ENCODE measurements around the gene ATP13A3. TPM values are rescaled to one million over a fixed set of nuclear protein-coding genes. Genes with fewer than 3 reads are reported as not detected.

Gene ATP13A3
- total RNA-seq, 2 experiments from 2014 or later, result 79.5 to 84.5 TPM

GRCh38 chr3:194384569-194385001, 102.2 kb downstream of the ATP13A3 start:
- no TSS peak for BruUV-seq (replicated peaks)
- no peak for DNase-seq (ENCODE audit: low spot score)
- no peaks in the 10 kb centered on the region for H3K36me3 ChIP-seq (ENCODE audit: insufficient read depth, low read length)
- H4K20me1 ChIP-seq (ENCODE audit: insufficient read depth, low read length), result no peaks in the 10 kb centered on the region
- no peaks in the 10 kb centered on the region for H3K9me2 ChIP-seq (ENCODE audit: insufficient read depth, low read length)
- no peak overlapping the region for H2AFZ ChIP-seq (ENCODE audit: low read length)
- no peak overlapping the region for H3K4me3 ChIP-seq (ENCODE audit: low read depth, low read length, poor library complexity, severe bottlenecking)
- TF ChIP-seq EZH2phosphoT487 (IDR thresholded peaks at IDR 0.05; ENCODE audit: borderline replicate concordance, low read depth, low read length), result no peak
- TF ChIP-seq CTCF (conservative IDR thresholded peaks at IDR 0.05; ENCODE audit: low read length), result no peak
- H3K9me3 ChIP-seq (ENCODE audit: low read length), result no peaks in the 10 kb centered on the region
- ChIA-PET POLR2A (interaction anchor here (0.6 kb wide), 1 partner anchor 14 kb away, joined by 3 read pairs; no protein-coding TSS in a partner anchor), CTCF (ENCODE audit: unreplicated experiment) (no interaction called here)
- H3K4me2 ChIP-seq (ENCODE audit: low read length), result no peak overlapping the region
- no peak overlapping the region for H3K27ac ChIP-seq (ENCODE audit: low read depth, low read length, poor library complexity, severe bottlenecking)
- H3K4me1 ChIP-seq (ENCODE audit: insufficient read depth, low read length, poor library complexity, severe bottlenecking), result no peaks in the 10 kb centered on the region
- H3K79me2 ChIP-seq (ENCODE audit: insufficient read depth, low read depth, low read length), result no peaks in the 10 kb centered on the region
- intact Hi-C loops (cut with micrococcal nuclease; ENCODE audit: unreplicated experiment), result no loop called here

DNA sequence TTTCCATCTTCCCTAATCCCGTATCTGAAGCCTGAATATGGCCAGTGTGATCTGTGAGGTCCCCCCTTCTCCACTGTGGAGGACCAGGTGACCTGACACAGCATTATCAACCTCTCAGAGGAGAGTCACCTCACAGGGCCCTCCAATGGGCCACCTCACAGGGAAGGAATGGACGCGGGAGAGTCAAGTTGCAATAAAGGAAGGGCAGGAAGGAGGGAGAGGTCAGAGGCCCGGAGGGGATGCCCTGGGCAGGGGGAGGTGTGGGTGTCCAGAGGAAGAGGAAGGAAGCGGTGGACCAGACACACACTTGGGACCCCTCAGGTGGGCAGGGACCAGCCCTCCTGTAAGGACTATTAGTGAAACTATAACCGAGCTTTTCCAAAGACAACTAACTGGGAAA, 102.6 kb downstream of the ATP13A3 start:
- Histone ChIP-seq H3K9me3 (ENCODE audit: low read length) (no peaks in the 10 kb centered on the region), H4K20me1 (ENCODE audit: insufficient read depth, low read length) (no peaks in the 10 kb centered on the region), H3K4me1 (ENCODE audit: insufficient read depth, low read length, poor library complexity, severe bottlenecking) (no peaks in the 10 kb centered on the region), H3K4me2 (ENCODE audit: low read length) (no peak overlapping the region), H3K36me3 (ENCODE audit: insufficient read depth, low read length) (no peaks in the 10 kb centered on the region), H3K27ac (ENCODE audit: low read depth, low read length, poor library complexity, severe bottlenecking) (no peak overlapping the region), H3K9me2 (ENCODE audit: insufficient read depth, low read length) (no peaks in the 10 kb centered on the region), H3K79me2 (ENCODE audit: insufficient read depth, low read depth, low read length) (no peaks in the 10 kb centered on the region), H2AFZ (ENCODE audit: low read length) (no peak overlapping the region), H3K4me3 (ENCODE audit: low read depth, low read length, poor library complexity, severe bottlenecking) (no peak overlapping the region)
- DNase-seq (ENCODE audit: low spot score), result no peak
- CTCF ChIA-PET (ENCODE audit: unreplicated experiment), result no interaction called here
- BruUV-seq (replicated peaks), result no TSS peak
- TF ChIP-seq EZH2phosphoT487 (IDR thresholded peaks at IDR 0.05; ENCODE audit: borderline replicate concordance, low read depth, low read length) (no peak), CTCF (conservative IDR thresholded peaks at IDR 0.05; ENCODE audit: low read length) (no peak)
- POLR2A ChIA-PET, result interaction anchor here (0.6 kb wide), 1 partner anchor 14 kb away, joined by 3 read pairs; no protein-coding TSS in a partner anchor
- intact Hi-C loops (cut with micrococcal nuclease; ENCODE audit: unreplicated experiment), result no loop called here

DNA sequence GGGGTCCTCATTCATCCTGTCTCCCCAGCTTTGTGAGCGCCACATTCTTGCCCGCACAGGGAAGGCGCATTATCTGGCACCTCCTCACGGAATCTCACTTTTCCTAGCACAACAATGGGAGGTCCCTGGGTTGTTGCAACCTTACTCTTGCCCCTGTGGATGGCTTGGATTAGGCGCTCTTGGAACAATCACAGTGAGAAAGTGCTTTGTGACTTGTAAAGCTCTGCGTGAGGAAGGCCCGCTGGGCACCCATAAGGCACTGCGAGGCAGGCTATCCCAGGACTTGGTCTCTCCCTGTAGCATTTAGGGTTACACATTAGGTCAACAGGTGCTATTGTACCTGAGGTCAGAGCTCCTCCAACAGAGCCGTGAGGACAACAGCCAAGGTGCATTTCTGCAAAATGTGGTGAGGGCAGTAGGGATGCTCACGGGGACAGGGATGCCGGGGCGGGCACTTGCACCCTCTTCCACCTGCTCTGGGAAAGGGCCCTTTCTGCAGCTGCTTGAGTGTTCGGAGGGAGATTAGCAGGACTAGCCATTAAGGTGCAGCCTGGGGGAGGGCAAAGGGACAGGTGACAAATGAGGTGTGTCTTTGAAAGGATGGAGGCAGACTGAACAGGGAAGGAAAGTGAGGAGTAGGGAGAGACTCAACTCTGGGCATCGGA, 103.4 kb downstream of the ATP13A3 start:
- ChIA-PET CTCF (ENCODE audit: unreplicated experiment) (no interaction called here), POLR2A (no interaction called here)
- intact Hi-C loops (cut with micrococcal nuclease; ENCODE audit: unreplicated experiment), result no loop called here

More for the DNA sequence above, 103.4 kb downstream of the ATP13A3 start:
- Histone ChIP-seq H4K20me1 (ENCODE audit: insufficient read depth, low read length) (no peaks in the 10 kb centered on the region), H3K79me2 (ENCODE audit: insufficient read depth, low read depth, low read length) (no peaks in the 10 kb centered on the region), H3K36me3 (ENCODE audit: insufficient read depth, low read length) (no peaks in the 10 kb centered on the region), H3K27ac (ENCODE audit: low read depth, low read length, poor library complexity, severe bottlenecking) (no peak overlapping the region), H3K4me1 (ENCODE audit: insufficient read depth, low read length, poor library complexity, severe bottlenecking) (no peaks in the 10 kb centered on the region), H3K9me2 (ENCODE audit: insufficient read depth, low read length) (no peaks in the 10 kb centered on the region), H3K4me2 (ENCODE audit: low read length) (no peak overlapping the region), H3K4me3 (ENCODE audit: low read depth, low read length, poor library complexity, severe bottlenecking) (no peak overlapping the region), H2AFZ (ENCODE audit: low read length) (no peak overlapping the region), H3K9me3 (ENCODE audit: low read length) (no peaks in the 10 kb centered on the region)
- TF ChIP-seq CTCF (conservative IDR thresholded peaks at IDR 0.05; ENCODE audit: low read length) (no peak), EZH2phosphoT487 (IDR thresholded peaks at IDR 0.05; ENCODE audit: borderline replicate concordance, low read depth, low read length) (no peak)
- no TSS peak for BruUV-seq (replicated peaks)
- no peak for DNase-seq (ENCODE audit: low spot score)
